ENCODE measurements around the gene ISL1. TPM values are rescaled to one million over a fixed set of nuclear protein-coding genes. Genes with fewer than 3 reads are reported as not detected.

The ISL1 gene
- total and polyA plus RNA-seq, 2 donors (not counting 1 experiment from before 2014, with no cell fraction given): not detected

- Mint-ChIP-seq H3K27ac (no peak overlapping the region), H3K9me3 (ENCODE audit: insufficient read depth) (no peaks in the 10 kb centered on the region), H3K4me1 (no peaks in the 10 kb centered on the region), H3K27me3 (peaks cover 79% of the 10 kb centered on the region), H3K4me3 (no peak overlapping the region)
- intact Hi-C loops (cut with micrococcal nuclease): no loop called here
- H3K9me3 ChIP-seq (ENCODE audit: control extremely low read depth in 1 of 3, control insufficient read depth in 2 of 3, insufficient read depth in 1 of 3, low read length in 2 of 3): peaks cover 0 to 16% (median 0%) of the 10 kb centered on the region in 3 donors
- no peak for TF ChIP-seq EZH2 (IDR thresholded peaks at IDR 0.05; ENCODE audit: borderline replicate concordance, insufficient read depth, low read depth, low read length, poor library complexity, severe bottlenecking)
- TF ChIP-seq, protein P1, sequence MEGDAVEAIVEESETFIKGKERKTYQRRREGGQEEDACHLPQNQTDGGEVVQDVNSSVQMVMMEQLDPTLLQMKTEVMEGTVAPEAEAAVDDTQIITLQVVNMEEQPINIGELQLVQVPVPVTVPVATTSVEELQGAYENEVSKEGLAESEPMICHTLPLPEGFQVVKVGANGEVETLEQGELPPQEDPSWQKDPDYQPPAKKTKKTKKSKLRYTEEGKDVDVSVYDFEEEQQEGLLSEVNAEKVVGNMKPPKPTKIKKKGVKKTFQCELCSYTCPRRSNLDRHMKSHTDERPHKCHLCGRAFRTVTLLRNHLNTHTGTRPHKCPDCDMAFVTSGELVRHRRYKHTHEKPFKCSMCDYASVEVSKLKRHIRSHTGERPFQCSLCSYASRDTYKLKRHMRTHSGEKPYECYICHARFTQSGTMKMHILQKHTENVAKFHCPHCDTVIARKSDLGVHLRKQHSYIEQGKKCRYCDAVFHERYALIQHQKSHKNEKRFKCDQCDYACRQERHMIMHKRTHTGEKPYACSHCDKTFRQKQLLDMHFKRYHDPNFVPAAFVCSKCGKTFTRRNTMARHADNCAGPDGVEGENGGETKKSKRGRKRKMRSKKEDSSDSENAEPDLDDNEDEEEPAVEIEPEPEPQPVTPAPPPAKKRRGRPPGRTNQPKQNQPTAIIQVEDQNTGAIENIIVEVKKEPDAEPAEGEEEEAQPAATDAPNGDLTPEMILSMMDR (IDR thresholded peaks at IDR 0.05): no peak
- H2AFZ ChIP-seq (ENCODE audit: insufficient read depth, low read depth, low read length, poor library complexity, severe bottlenecking): no peak overlapping the region
- H3K27me3 ChIP-seq (replicated peaks in 1 of 4; ENCODE audit: control extremely low read depth in 1 of 4, control insufficient read depth in 3 of 4, insufficient read depth in 4 of 4, low read length in 3 of 4): peaks cover 0 to 50% (median 38%) of the 10 kb centered on the region in 4 experiments
- no peak overlapping the region for H3K4me3 ChIP-seq (ENCODE audit: control extremely low read depth in 1 of 5, extremely low read depth in 1 of 5, insufficient read depth in 1 of 5, low read depth in 2 of 5, low read length in 4 of 5)
- no CpG with 5 or more reads among the region's 12 CpGs for WGBS (ENCODE audit: insufficient coverage)
- DNase-seq (no peak), ATAC-seq (ENCODE audit: low read depth) (no peak)
- H3K79me2 ChIP-seq (ENCODE audit: control insufficient read depth, insufficient read depth, low read length): no peaks in the 10 kb centered on the region
- no peaks in the 10 kb centered on the region for H4K20me1 ChIP-seq (ENCODE audit: control insufficient read depth, insufficient read depth, low read length, poor library complexity, severe bottlenecking)
- no peaks in the 10 kb centered on the region for H3K4me1 ChIP-seq (ENCODE audit: control insufficient read depth in 2 of 2, insufficient read depth in 2 of 2, low read length in 2 of 2)
- no peak overlapping the region for H3K27ac ChIP-seq (ENCODE audit: low read length in 2 of 2)
- no peaks in the 10 kb centered on the region for H3K36me3 ChIP-seq (replicated peaks in 1 of 2; ENCODE audit: control extremely low read depth in 1 of 2, control insufficient read depth in 1 of 2, extremely low read depth in 1 of 2, insufficient read depth in 2 of 2, low read length in 1 of 2)
- ChIA-PET CTCF (no interaction called here), POLR2A (no interaction called here)
- no peak overlapping the region for H3K9ac ChIP-seq (ENCODE audit: low read length)
- H3K4me2 ChIP-seq (replicated peaks; ENCODE audit: low read depth, low read length, poor library complexity, severe bottlenecking): no peak overlapping the region
These were observed 1.1 kb downstream of the ISL1 start for GRCh38 chr5:51384281-51384840.

DNA sequence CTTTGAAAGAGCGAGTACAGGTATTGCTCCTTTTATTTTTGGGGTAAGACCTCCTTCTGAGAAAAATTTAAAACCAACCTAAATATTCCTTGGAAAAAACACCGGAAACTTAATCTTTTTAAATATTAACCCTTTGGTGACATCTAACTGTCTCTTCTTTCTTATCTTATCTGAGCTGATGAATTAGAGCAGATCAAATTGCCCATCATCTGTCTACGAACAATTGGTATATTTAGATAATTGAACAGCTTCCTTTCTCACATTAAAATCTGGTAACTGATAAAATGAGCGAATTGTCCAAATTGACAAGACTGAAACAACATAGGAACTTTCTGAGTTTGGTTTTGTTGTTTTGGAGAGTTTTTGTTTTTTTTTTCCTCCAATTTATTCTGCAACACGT lies 2.0 kb downstream of the ISL1 start:
- intact Hi-C loops (cut with micrococcal nuclease): no loop called here
- no peak overlapping the region for H2AFZ ChIP-seq (ENCODE audit: insufficient read depth, low read depth, low read length, poor library complexity, severe bottlenecking)
- CTCF ChIA-PET: interaction anchor here (0.7 kb wide), 1 partner anchor 211 kb away, joined by 3 read pairs; no protein-coding TSS in a partner anchor

More for the DNA sequence above, 2.0 kb downstream of the ISL1 start:
- Histone ChIP-seq H3K4me2 (replicated peaks; ENCODE audit: low read depth, low read length, poor library complexity, severe bottlenecking) (no peak overlapping the region), H3K79me2 (ENCODE audit: control insufficient read depth, insufficient read depth, low read length) (no peaks in the 10 kb centered on the region), H3K4me1 (ENCODE audit: control insufficient read depth in 2 of 2, insufficient read depth in 2 of 2, low read length in 2 of 2) (no peaks in the 10 kb centered on the region), H3K9ac (ENCODE audit: low read length) (no peak overlapping the region), H3K36me3 (replicated peaks in 1 of 2; ENCODE audit: control extremely low read depth in 1 of 2, control insufficient read depth in 1 of 2, extremely low read depth in 1 of 2, insufficient read depth in 2 of 2, low read length in 1 of 2) (no peaks in the 10 kb centered on the region), H3K27ac (ENCODE audit: low read length in 2 of 2) (no peak overlapping the region), H4K20me1 (ENCODE audit: control insufficient read depth, insufficient read depth, low read length, poor library complexity, severe bottlenecking) (no peaks in the 10 kb centered on the region), H3K9me3 (ENCODE audit: control extremely low read depth in 1 of 3, control insufficient read depth in 2 of 3, insufficient read depth in 1 of 3, low read length in 2 of 3) (peaks cover 0 to 24% (median 0%) of the 10 kb centered on the region in 3 donors), H3K4me3 (ENCODE audit: control extremely low read depth in 1 of 5, extremely low read depth in 1 of 5, insufficient read depth in 1 of 5, low read depth in 2 of 5, low read length in 4 of 5) (no peak overlapping the region), H3K27me3 (replicated peaks in 1 of 4; ENCODE audit: control extremely low read depth in 1 of 4, control insufficient read depth in 3 of 4, insufficient read depth in 4 of 4, low read length in 3 of 4) (peaks cover 0 to 57% (median 37%) of the 10 kb centered on the region in 4 experiments)
- no peaks in the 10 kb centered on the region for H3K9me3 Mint-ChIP-seq (ENCODE audit: insufficient read depth)
- no peak overlapping the region for H3K4me3 Mint-ChIP-seq
- H3K27me3 Mint-ChIP-seq: peaks cover 73% of the 10 kb centered on the region
- POLR2A ChIA-PET: no interaction called here
- H3K27ac Mint-ChIP-seq: no peak overlapping the region
- no CpG with 5 or more reads among the region's 5 CpGs for WGBS (ENCODE audit: insufficient coverage)
- no peaks in the 10 kb centered on the region for H3K4me1 Mint-ChIP-seq
- ATAC-seq (ENCODE audit: low read depth) (no peak), DNase-seq (no peak)
- TF ChIP-seq EZH2 (IDR thresholded peaks at IDR 0.05; ENCODE audit: borderline replicate concordance, insufficient read depth, low read depth, low read length, poor library complexity, severe bottlenecking): no peak
- TF ChIP-seq, protein P1 (IDR thresholded peaks at IDR 0.05): no peak
